ENCODE measurements around the gene CADM3. TPM values are rescaled to one million over a fixed set of nuclear protein-coding genes. Genes with fewer than 3 reads are reported as not detected.

The CADM3 gene
- total and polyA plus RNA-seq, 2 experiments from 2014 or later, result 2.0 to 4.4 TPM

DNA sequence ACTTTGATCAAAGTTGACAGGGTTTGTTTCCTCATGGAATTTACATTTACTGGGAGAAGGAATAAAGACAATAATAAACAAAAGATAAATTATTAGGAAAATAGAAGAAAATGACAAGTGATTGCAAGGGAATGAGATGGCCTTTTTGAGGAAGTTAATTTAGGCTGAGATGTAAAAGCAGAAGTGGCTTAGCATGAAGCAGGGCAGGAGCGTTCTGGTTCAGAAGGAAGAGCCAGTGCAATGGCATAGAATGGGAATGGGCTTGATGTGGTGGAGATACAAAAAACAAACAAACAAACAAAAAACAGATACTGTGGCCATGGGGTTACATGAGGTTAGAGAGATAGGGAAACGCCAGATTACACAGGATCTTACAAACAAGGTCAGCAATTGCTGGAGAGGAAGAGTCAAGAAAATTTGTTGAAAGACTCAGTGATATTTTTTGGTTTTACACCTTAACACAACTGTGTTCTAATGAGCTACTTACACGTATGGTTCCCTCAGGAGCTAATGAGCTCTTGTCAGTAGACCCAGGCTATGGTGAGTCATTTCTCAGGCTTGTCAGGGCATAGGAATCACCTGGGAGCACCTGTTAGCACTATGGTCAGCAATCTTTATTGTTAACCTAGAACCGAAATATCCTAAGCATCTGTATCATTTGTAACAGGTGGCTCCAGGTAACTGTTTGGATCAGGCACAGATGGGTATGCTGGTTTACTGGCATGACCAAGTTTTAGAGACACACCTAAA is 8.7 kb upstream of the CADM3 start:
- Histone ChIP-seq H3K36me3 (ENCODE audit: insufficient read depth) (no peaks in the 10 kb centered on the region), H3K4me1 (ENCODE audit: insufficient read depth) (no peaks in the 10 kb centered on the region)
- no peaks in the 10 kb centered on the region for H3K36me3 Mint-ChIP-seq (ENCODE audit: low read depth)

DNA sequence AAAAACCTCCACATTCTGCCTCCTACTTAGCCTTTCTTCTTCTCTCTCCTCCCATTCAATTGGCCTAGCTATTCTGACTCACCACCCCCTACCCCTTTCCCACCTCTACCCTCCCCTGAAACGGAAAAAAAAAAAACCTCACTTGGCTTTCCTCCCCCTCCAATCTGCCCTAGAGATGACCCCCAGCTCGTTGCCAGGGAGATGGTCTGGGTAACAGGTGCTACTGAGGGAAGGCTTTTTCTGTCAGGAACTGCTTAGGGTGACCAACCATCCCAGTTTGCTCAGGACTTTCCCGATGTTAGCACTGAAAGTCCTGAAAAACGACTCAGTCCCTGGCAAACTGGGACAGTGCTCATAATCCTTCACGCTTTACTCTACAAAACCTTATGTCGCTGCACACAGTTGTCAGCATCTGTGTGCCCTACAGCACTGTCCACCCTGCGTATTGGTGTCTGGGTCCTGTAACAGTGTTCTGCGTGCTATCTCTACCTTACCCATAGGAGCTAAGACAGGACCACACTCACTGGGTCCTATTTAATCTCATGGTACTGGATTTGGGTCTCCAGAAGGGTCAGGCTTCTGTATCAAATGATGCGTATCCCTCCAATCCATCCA is 7.7 kb upstream of the CADM3 start:
- no peaks in the 10 kb centered on the region for H3K27me3 Mint-ChIP-seq (ENCODE audit: insufficient read depth, low read depth, poor library complexity)
- no peaks in the 10 kb centered on the region for H3K9me3 Mint-ChIP-seq
- no peak overlapping the region for H3K4me3 Mint-ChIP-seq
- no peak overlapping the region for H3K27ac Mint-ChIP-seq
- Histone ChIP-seq H3K4me2 (no peak overlapping the region), H3F3A (replicated peaks; ENCODE audit: low read depth) (no peaks in the 10 kb centered on the region), H3K9me2 (ENCODE audit: insufficient read depth) (no peaks in the 10 kb centered on the region), H2AFZ (no peak overlapping the region), H3K4me3 (no peak overlapping the region), H3K27me3 (ENCODE audit: insufficient read depth) (no peaks in the 10 kb centered on the region), H4K20me1 (replicated peaks; ENCODE audit: insufficient read depth) (no peaks in the 10 kb centered on the region), H3K36me3 (ENCODE audit: insufficient read depth) (no peaks in the 10 kb centered on the region), H3K27ac (ENCODE audit: low read depth) (no peak overlapping the region), H3K79me2 (replicated peaks; ENCODE audit: insufficient read depth) (no peaks in the 10 kb centered on the region), H3K4me1 (ENCODE audit: insufficient read depth) (no peaks in the 10 kb centered on the region)
- DNase-seq (ENCODE audit: low spot score), result peak; percentile 39
- H3K4me1 Mint-ChIP-seq, result peaks cover 16% of the 10 kb centered on the region
- ATAC-seq, result peak; percentile 70; the same call in 2 of the 3 replicates
- H3K36me3 Mint-ChIP-seq (ENCODE audit: low read depth), result no peaks in the 10 kb centered on the region
- TF ChIP-seq STAT1 (IDR thresholded peaks at IDR 0.05; ENCODE audit: unreplicated experiment) (no peak), ZNF331 (CRISPR knock-in tag; IDR thresholded peaks at IDR 0.05; ENCODE audit: low read depth) (no peak), JUNB (IDR thresholded peaks at IDR 0.05; ENCODE audit: unreplicated experiment) (no peak), CREB1 (CRISPR knock-in tag; IDR thresholded peaks at IDR 0.05; ENCODE audit: low read depth) (no peak), ZNF114 (CRISPR knock-in tag; IDR thresholded peaks at IDR 0.05) (no peak)
- TF ChIP-seq, protein P1, sequence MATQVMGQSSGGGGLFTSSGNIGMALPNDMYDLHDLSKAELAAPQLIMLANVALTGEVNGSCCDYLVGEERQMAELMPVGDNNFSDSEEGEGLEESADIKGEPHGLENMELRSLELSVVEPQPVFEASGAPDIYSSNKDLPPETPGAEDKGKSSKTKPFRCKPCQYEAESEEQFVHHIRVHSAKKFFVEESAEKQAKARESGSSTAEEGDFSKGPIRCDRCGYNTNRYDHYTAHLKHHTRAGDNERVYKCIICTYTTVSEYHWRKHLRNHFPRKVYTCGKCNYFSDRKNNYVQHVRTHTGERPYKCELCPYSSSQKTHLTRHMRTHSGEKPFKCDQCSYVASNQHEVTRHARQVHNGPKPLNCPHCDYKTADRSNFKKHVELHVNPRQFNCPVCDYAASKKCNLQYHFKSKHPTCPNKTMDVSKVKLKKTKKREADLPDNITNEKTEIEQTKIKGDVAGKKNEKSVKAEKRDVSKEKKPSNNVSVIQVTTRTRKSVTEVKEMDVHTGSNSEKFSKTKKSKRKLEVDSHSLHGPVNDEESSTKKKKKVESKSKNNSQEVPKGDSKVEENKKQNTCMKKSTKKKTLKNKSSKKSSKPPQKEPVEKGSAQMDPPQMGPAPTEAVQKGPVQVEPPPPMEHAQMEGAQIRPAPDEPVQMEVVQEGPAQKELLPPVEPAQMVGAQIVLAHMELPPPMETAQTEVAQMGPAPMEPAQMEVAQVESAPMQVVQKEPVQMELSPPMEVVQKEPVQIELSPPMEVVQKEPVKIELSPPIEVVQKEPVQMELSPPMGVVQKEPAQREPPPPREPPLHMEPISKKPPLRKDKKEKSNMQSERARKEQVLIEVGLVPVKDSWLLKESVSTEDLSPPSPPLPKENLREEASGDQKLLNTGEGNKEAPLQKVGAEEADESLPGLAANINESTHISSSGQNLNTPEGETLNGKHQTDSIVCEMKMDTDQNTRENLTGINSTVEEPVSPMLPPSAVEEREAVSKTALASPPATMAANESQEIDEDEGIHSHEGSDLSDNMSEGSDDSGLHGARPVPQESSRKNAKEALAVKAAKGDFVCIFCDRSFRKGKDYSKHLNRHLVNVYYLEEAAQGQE (IDR thresholded peaks at IDR 0.05; ENCODE audit: unreplicated experiment), result no peak

More for the DNA sequence above, 8.7 kb upstream of the CADM3 start:
- Histone ChIP-seq H3K27me3 (ENCODE audit: insufficient read depth) (no peaks in the 10 kb centered on the region), H3K9me2 (ENCODE audit: insufficient read depth) (no peaks in the 10 kb centered on the region), H3K4me3 (no peak overlapping the region), H4K20me1 (replicated peaks; ENCODE audit: insufficient read depth) (no peaks in the 10 kb centered on the region), H2AFZ (no peak overlapping the region), H3F3A (replicated peaks; ENCODE audit: low read depth) (no peaks in the 10 kb centered on the region), H3K79me2 (replicated peaks; ENCODE audit: insufficient read depth) (no peaks in the 10 kb centered on the region), H3K4me2 (no peak overlapping the region), H3K27ac (ENCODE audit: low read depth) (no peak overlapping the region)
- H3K4me3 Mint-ChIP-seq, result no peak overlapping the region
- DNase-seq (ENCODE audit: low spot score) (no peak), ATAC-seq (no peak)
- no peaks in the 10 kb centered on the region for H3K27me3 Mint-ChIP-seq (ENCODE audit: insufficient read depth, low read depth, poor library complexity)
- no peak overlapping the region for H3K27ac Mint-ChIP-seq
- peaks cover 16% of the 10 kb centered on the region for H3K4me1 Mint-ChIP-seq
- no peaks in the 10 kb centered on the region for H3K9me3 Mint-ChIP-seq
- no peak for TF ChIP-seq EZH2phosphoT487 (IDR thresholded peaks at IDR 0.05; ENCODE audit: unreplicated experiment)
- TF ChIP-seq, protein P2, sequence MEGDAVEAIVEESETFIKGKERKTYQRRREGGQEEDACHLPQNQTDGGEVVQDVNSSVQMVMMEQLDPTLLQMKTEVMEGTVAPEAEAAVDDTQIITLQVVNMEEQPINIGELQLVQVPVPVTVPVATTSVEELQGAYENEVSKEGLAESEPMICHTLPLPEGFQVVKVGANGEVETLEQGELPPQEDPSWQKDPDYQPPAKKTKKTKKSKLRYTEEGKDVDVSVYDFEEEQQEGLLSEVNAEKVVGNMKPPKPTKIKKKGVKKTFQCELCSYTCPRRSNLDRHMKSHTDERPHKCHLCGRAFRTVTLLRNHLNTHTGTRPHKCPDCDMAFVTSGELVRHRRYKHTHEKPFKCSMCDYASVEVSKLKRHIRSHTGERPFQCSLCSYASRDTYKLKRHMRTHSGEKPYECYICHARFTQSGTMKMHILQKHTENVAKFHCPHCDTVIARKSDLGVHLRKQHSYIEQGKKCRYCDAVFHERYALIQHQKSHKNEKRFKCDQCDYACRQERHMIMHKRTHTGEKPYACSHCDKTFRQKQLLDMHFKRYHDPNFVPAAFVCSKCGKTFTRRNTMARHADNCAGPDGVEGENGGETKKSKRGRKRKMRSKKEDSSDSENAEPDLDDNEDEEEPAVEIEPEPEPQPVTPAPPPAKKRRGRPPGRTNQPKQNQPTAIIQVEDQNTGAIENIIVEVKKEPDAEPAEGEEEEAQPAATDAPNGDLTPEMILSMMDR (conservative IDR thresholded peaks at IDR 0.05; ENCODE audit: low read depth in 2 of 2), result no peak
- TF ChIP-seq, protein P3, sequence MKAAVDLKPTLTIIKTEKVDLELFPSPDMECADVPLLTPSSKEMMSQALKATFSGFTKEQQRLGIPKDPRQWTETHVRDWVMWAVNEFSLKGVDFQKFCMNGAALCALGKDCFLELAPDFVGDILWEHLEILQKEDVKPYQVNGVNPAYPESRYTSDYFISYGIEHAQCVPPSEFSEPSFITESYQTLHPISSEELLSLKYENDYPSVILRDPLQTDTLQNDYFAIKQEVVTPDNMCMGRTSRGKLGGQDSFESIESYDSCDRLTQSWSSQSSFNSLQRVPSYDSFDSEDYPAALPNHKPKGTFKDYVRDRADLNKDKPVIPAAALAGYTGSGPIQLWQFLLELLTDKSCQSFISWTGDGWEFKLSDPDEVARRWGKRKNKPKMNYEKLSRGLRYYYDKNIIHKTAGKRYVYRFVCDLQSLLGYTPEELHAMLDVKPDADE (IDR thresholded peaks at IDR 0.05), result no peak
- no peak for TF ChIP-seq CREB1 (CRISPR knock-in tag; IDR thresholded peaks at IDR 0.05; ENCODE audit: low read depth)
